ENCODE results near the gene BCL2L12.

Gene BCL2L12

GRCh38 chr19:49685845-49686332 lies 20.2 kb downstream of the BCL2L12 start:
- no peak for DNase-seq

DNA sequence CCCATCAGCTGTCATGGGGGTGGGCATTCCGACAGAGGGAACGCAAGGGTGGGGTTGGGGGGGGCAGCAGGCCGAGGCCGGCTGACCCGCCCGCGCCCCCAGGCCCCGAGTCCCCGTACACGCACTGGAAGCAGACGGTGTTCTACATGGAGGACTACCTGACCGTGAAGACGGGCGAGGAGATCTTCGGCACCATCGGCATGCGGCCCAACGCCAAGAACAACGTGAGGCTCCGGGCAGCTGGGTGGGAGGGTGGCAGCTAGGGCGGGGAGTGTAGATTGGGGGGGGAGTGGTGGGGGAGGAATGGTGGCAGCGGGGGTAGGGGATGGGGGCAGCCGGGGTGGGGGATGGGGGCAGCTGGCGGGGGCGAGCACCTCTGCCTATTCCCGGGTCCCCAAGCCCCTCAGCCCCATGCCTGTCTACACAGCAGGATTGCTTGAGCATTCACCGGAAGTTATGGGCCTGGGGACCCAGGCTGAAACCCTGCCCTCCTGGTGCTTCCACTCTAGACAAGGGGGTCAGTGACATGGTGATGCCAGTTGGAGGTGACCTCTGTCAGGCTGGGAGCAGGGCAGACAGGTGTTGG lies 20.9 kb downstream of the BCL2L12 start:
- no peak for DNase-seq

- DNase-seq, result no peak
These were observed 21.4 kb downstream of the BCL2L12 start for GRCh38 chr19:49687150-49687549.

DNA sequence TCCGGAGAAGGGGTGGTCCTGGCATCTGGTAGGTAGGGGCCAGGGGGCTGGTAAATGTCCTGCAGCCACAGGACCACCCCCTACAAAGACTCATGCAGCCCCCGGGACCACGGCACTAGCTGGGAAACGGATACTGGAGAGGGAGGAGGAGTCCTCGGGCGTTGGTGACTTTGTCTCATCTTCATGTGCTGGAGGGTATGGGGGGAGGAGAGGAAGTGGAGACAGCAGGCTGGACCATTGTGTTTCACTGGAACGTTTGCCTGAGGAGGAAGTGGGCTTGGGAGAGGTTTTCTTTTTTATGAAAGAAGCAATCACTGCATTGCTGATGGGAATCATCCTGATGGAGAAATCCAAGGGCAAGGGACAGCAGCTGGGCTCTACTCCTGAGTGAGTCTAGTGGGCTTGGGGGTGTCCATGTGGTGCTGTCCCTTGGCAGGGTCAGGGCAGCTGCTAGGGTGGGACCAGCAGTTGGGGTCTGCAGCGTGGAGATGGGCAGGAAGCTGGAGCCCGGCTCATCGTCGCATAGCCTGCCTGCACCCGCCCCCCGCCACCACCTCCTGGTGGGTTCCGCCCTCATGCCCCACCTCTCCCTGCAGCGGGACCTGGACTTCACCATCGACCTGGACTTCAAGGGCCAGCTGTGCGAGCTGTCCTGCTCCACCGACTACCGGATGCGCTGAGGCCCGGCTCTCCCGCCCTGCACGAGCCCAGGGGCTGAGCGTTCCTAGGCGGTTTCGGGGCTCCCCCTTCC lies 22.0 kb downstream of the BCL2L12 start:
- peak; percentile 41 to 55 for DNase-seq

GRCh38 chr19:49688531-49689132 lies 22.9 kb downstream of the BCL2L12 start:
- no peak for DNase-seq

DNA sequence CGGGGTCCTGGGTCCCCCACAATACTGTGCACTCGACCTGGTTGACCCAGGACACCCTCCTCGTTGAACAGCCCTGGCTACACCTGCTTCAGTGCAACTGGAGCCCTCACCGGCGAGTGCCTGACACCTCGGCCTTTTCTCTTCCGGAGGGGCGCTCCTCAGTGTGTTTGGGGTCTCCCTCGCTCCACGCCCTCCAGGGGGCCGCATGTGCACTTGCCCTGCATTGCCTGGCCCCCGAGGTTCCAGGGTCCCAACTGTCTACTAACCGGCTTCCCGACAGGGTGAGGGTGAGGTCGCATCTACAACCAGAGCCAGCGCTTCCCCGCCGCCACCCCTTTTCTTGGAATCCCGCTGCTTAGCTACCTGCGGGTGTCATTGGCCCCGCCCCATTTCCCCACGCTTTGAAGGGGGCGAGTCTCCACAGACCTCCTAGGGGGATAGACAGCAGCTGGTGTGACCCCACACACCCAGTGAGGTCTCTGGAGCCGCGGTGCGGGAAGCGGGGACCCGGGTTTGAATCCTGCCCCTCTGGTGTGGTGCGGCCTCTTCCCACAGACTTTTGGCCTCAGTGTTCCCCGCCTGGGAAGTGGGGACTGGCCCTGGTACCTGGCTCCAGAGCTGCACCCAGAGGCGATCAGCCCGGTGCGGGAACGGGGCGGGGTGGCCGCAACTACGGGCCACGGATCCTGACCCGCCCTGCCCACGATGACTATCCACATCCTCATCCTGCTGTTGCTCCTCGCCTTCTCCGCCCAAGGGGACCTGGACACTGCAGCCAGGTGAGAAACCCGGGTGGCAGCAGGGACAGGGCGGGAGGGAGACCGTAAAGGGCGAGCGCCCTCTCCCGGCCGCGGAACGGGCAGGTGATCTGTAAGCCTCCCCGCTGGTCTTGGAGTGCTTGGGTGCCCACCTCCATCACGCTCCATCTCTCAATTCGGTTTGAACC lies 23.7 kb downstream of the BCL2L12 start, which contains the start of gene ADM5:
ADM5 (plus strand) TSS at position 462 of the 946 bp plus-strand sequence; CDS start at position 706, 244 bp downstream.
- no peak for DNase-seq

GRCh38 chr19:49690079-49690655 lies 24.4 kb downstream of the BCL2L12 start:
- DNase-seq, result no peak

- DNase-seq, result no peak
These were observed 25.0 kb downstream of the BCL2L12 start, which contains the start of gene CPT1C for GRCh38 chr19:49690656-49691242. Gene CPT1C (plus strand): TSS chr19:49691116. CDS start chr19:49692253, 1,137 bp downstream.

DNA sequence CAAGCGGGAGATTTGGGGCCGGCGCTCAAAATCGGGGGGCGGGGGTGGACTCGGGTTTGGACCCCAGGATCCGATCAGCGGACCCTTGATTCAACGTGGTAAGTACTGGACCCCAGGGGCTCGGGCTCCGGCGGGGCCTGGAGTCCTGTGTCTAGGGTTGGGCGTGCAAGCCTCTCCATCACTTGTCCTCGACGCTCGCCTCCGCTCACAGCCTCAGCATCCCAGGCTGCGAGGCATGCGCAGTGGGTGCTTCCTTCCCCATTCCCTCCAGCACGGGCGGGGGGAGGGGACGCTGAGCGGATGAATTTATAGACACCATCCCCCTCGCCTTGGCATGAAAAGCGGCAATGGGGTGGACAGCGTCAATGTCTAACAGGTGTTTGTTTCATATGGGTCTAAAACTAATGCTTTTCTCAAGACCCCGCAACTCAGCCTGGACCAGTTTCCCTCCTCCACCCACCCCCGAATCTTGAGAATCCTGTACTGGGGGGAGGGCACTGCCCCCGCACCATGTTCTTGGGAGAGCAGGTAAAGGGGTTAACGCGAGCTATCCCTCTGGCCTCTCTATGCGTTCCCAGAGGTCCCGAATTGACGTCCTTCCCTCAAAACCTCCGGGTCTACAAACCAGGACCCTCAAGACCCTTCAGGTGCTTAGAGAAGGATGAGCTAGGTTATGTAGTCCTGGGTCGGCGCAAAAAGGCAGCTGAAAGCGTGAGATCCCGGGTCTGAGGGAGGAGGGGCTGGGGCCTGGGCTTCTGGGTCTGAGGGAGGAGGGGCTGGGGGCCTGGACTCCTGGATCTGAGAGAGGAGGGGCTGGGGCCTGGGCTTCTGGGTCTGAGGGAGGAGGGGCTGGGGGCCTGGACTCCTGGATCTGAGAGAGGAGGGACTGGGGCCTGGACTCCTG lies 25.8 kb downstream of the BCL2L12 start:
- peak in 1 of 2 donors; percentile 8 for DNase-seq

- DNase-seq, result no peak
These were observed 26.4 kb downstream of the BCL2L12 start for GRCh38 chr19:49692147-49692506.

GRCh38 chr19:49696115-49696514 lies 30.4 kb downstream of the BCL2L12 start:
- DNase-seq, result no peak

- no peak for DNase-seq
These were observed 31.1 kb downstream of the BCL2L12 start for GRCh38 chr19:49696865-49697264.

GRCh38 chr19:49699364-49699763 lies 33.6 kb downstream of the BCL2L12 start:
- DNase-seq, result no peak

- DNase-seq, result no peak
These were observed 34.8 kb downstream of the BCL2L12 start for GRCh38 chr19:49700563-49700962.

GRCh38 chr19:49701271-49701786 lies 35.6 kb downstream of the BCL2L12 start:
- no peak for DNase-seq

GRCh38 chr19:49704888-49705642 lies 39.3 kb downstream of the BCL2L12 start:
- no peak for DNase-seq

- DNase-seq, result no peak
These were observed 40.2 kb downstream of the BCL2L12 start for GRCh38 chr19:49705919-49706318.

- no peak for DNase-seq
These were observed 44.7 kb downstream of the BCL2L12 start for GRCh38 chr19:49710372-49710951.

DNA sequence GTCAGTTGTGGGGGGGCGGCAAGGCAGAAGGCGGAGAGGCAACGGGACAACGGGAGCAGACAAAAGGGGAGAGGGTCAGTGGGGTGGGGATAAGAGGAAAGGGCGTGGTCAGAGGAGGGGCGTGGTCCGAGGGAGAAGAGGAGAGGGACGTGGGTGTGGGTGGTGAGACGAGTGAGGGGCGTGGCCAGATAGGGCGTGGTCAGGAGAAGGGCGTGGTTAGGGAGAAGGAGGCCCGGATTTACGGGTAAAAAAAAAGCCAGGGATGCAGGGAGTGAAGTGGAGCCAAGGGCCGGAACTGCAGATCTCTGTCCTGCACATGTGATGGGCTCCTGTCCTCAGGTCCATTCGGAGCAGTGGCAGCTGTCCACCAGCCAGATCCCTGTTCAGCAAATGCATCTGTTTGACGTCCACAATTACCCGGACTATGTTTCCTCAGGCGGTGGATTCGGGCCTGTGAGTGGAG lies 46.7 kb downstream of the BCL2L12 start:
- peak; percentile 5 to 11 for DNase-seq
